A549 (cell line): ENCODE results near the gene NBL1. TPM values are rescaled to one million over a fixed set of nuclear protein-coding genes. Genes with fewer than 3 reads are reported as not detected.

ENCODE experiments used
- ATAC-seq, 2 experiments: fragments of 200-7000 bp in 1 of 2; fragments of >200 bp in 1 of 2; cut with Nextera tagmentation in 1 of 2; cut with Tn5 transposase in 1 of 2; 3 replicates each; pipeline versions ENCODE4 v1.8.0 to v1.9.1; 2018 to 2020; ENCODE audit warnings: mild to moderate bottlenecking in 1 of 2, moderate library complexity in 1 of 2
- CTCF ChIA-PET: fragments of 300-600 bp; sonication (Branson Sonifier 250); formaldehyde crosslinking; extraction: SDS; loops from one replicate; lab custom pipeline; 2021; ENCODE audit warnings: antibody characterized with exemption, inconsistent platforms; lab: Yijun Ruan, JAX
- POLR2A ChIA-PET: fragments of 350-600 bp; formaldehyde crosslinking; extraction: SDS; loops from one replicate; lab custom pipeline; 2021; ENCODE audit warnings: antibody characterized with exemption, inconsistent platforms; lab: Yijun Ruan, JAX
- DNase-seq, 2 experiments: peaks; one replicate each; pipeline versions ENCODE4 v3.0.0 to v3.0.0-alpha.2; 2011 to 2016; ENCODE audit warnings: low read depth in 1 of 2, low spot score in 1 of 2
- FAIRE-seq: peaks from 2 replicates; lab custom pipeline; 2011; peaks lifted over from hg19 to GRCh38; lab: Jason Lieb, UNC
- H3K27ac ChIP-seq, 2 experiments: fragments of >200 bp; sonication (Bioruptor Twin); formaldehyde crosslinking; 3 replicates each; pipeline ENCODE4 v1.5.1; 2016 to 2017
- H3K4me1 ChIP-seq: fragments of >200 bp; sonication (Bioruptor Twin); formaldehyde crosslinking; 3 replicates; pipeline ENCODE4 v1.6.1; 2016
- H3K4me2 ChIP-seq: fragments of >200 bp; sonication (Bioruptor Twin); formaldehyde crosslinking; 3 replicates; pipeline ENCODE4 v1.6.1; 2016
- H3K4me3 ChIP-seq: fragments of >200 bp; sonication (Bioruptor Twin); formaldehyde crosslinking; 3 replicates; pipeline ENCODE4 v1.5.1; 2016
- H3K9me3 ChIP-seq: fragments of >200 bp; sonication (Bioruptor Twin); formaldehyde crosslinking; 3 replicates; pipeline ENCODE4 v1.6.1; 2016
- CBX2 ChIP-seq: fragments of 200-600 bp; sonication (generic); IDR thresholded peaks from 2 replicates; pipeline ENCODE4 v1.6.1; 2016; ENCODE audit warnings: low read depth, mild to moderate bottlenecking, borderline replicate concordance
- CBX8 ChIP-seq: fragments of 200-600 bp; sonication (generic); IDR thresholded peaks from 2 replicates; pipeline ENCODE4 v1.6.1; 2016
- CEBPB ChIP-seq, 2 experiments: fragments of >200 bp in 1 of 2; sonication (Bioruptor Twin) in 1 of 2; formaldehyde crosslinking in 1 of 2; IDR thresholded peaks; 2 replicates each; pipeline ENCODE4 v1.6.1; 2012 to 2016
- CHD4 ChIP-seq: fragments of 200-600 bp; sonication (generic); IDR thresholded peaks from 2 replicates; pipeline ENCODE4 v1.6.1; 2016; ENCODE audit warnings: antibody characterized with exemption, mild to moderate bottlenecking, borderline replicate concordance
- EHF ChIP-seq: fragments of 250-450 bp; sonication (Bioruptor Pico); IDR thresholded peaks from 2 replicates; pipeline ENCODE4 v1.5.0; 2020; ENCODE audit warnings: mild to moderate bottlenecking
- ESRRA ChIP-seq: fragments of 150-350 bp; IDR thresholded peaks from 2 replicates; pipeline ENCODE4 v1.6.1; 2014; ENCODE audit warnings: mild to moderate bottlenecking, low read length, borderline replicate concordance
- GATA3 ChIP-seq: IDR thresholded peaks from 2 replicates; pipeline ENCODE4 v1.6.1; 2012; ENCODE audit warnings: borderline replicate concordance
- HDAC2 ChIP-seq: fragments of 200-600 bp; sonication (generic); IDR thresholded peaks from 2 replicates; pipeline ENCODE4 v1.6.1; 2016
- HOXB13 ChIP-seq: fragments of 250-450 bp; sonication (Bioruptor Pico); IDR thresholded peaks from 2 replicates; pipeline ENCODE4 v1.5.0; 2020; ENCODE audit warnings: low read depth, mild to moderate bottlenecking, moderate library complexity
- HOXB5 ChIP-seq: fragments of 250-450 bp; sonication (Bioruptor Pico); IDR thresholded peaks from 2 replicates; pipeline ENCODE4 v1.5.0; 2020; ENCODE audit warnings: mild to moderate bottlenecking, moderate library complexity
- JUN ChIP-seq, 2 experiments: fragments of >200 bp; sonication (Bioruptor Twin); formaldehyde crosslinking; IDR thresholded peaks; 2 replicates in 1 of 2; 3 replicates in 1 of 2; pipeline ENCODE4 v1.6.1; 2016 to 2017
- JUNB ChIP-seq: fragments of >200 bp; sonication (Bioruptor Twin); formaldehyde crosslinking; IDR thresholded peaks from 2 replicates; pipeline ENCODE4 v1.6.1; 2016
- KDM1A ChIP-seq: fragments of 200-600 bp; sonication (generic); IDR thresholded peaks from 2 replicates; pipeline ENCODE4 v1.6.1; 2016; ENCODE audit warnings: low read depth, mild to moderate bottlenecking
- KDM5A ChIP-seq: fragments of 200-600 bp; sonication (generic); IDR thresholded peaks from 2 replicates; pipeline ENCODE4 v1.6.1; 2016; ENCODE audit warnings: antibody characterized with exemption, mild to moderate bottlenecking
- NFE2L2 ChIP-seq: fragments of 150-350 bp; conservative IDR thresholded peaks from 2 replicates; pipeline ENCODE4 v1.6.1; 2014; ENCODE audit warnings: low read length
- NPAS2 ChIP-seq: fragments of 250-450 bp; sonication (Bioruptor Pico); IDR thresholded peaks from 2 replicates; pipeline ENCODE4 v1.8.0; 2022; ENCODE audit warnings: mild to moderate bottlenecking, moderate library complexity, borderline replicate concordance
- RARB ChIP-seq: fragments of 250-450 bp; sonication (Bioruptor Pico); IDR thresholded peaks from 2 replicates; pipeline ENCODE4 v1.8.0; 2021; ENCODE audit warnings: mild to moderate bottlenecking, moderate library complexity
- RFX5 ChIP-seq: fragments of 450-650 bp; IDR thresholded peaks from 2 replicates; pipeline ENCODE4 v1.7.1; 2014; ENCODE audit warnings: antibody characterized with exemption, mild to moderate bottlenecking, moderate library complexity
- RNF2 ChIP-seq: fragments of 200-600 bp; sonication (generic); IDR thresholded peaks from 2 replicates; pipeline ENCODE4 v1.6.1; 2016; ENCODE audit warnings: low read depth, mild to moderate bottlenecking, antibody characterized with exemption, moderate library complexity, borderline replicate concordance
- SMC3 ChIP-seq: fragments of >200 bp; sonication (Bioruptor Twin); formaldehyde crosslinking; IDR thresholded peaks from 3 replicates; pipeline ENCODE4 v1.6.1; 2018; ENCODE audit warnings: inconsistent platforms
- SREBF2 ChIP-seq: fragments of 450-650 bp; IDR thresholded peaks from 2 replicates; pipeline ENCODE4 v1.6.1; 2014; ENCODE audit warnings: mild to moderate bottlenecking, moderate library complexity
- TP53 ChIP-seq: fragments of 250-450 bp; sonication (Bioruptor Pico); IDR thresholded peaks from 2 replicates; pipeline ENCODE4 v1.5.0; 2021; ENCODE audit warnings: mild to moderate bottlenecking, moderate library complexity
- ZC3H11A ChIP-seq: fragments of 450-650 bp; IDR thresholded peaks from 2 replicates; pipeline ENCODE4 v1.6.1; 2014; ENCODE audit warnings: antibody characterized with exemption, mild to moderate bottlenecking
- ZFP36 ChIP-seq: fragments of 450-650 bp; IDR thresholded peaks from 2 replicates; pipeline ENCODE4 v1.6.1; 2014; ENCODE audit warnings: borderline replicate concordance; ENCODE audit not compliant: partially characterized antibody
- ZNF302 ChIP-seq: fragments of 250-450 bp; sonication (Bioruptor Pico); IDR thresholded peaks from 2 replicates; pipeline ENCODE4 v1.9.0; 2021; ENCODE audit warnings: inconsistent platforms, mild to moderate bottlenecking, moderate library complexity
- ZSCAN20 ChIP-seq: fragments of 250-450 bp; sonication (Bioruptor Pico); IDR thresholded peaks from 2 replicates; pipeline ENCODE4 v1.8.0; 2022; ENCODE audit warnings: mild to moderate bottlenecking, moderate library complexity
- WGBS: methylation state at CpG from one replicate; pipeline ENCODE4 v1.1.6; 2017; ENCODE audit errors: missing lambda C conversion rate; 5-methylcytosine and 5-hydroxymethylcytosine counted together
- polyA plus RNA-seq, 4 experiments: library from polyadenylated mRNA; depleted of rRNA in 3 of 4; stranded (reverse); fragments of >200 nt; fragmentation: RNase III in 1 of 4; extraction: RNeasy Plus Mini Kit Qiagen cat#74134 plus additional on column Dnase treatment in 1 of 4; gene quantifications; 2 replicates in 3 of 4; 3 replicates in 1 of 4; pipeline ENCODE4 v1.2.3, GENCODE V29; 2011 to 2017
- TF ChIP-seq, protein P1 (sequence below): IDR thresholded peaks from 2 replicates; pipeline ENCODE4 v1.6.1; 2012
- TF ChIP-seq, protein P2 (sequence below): fragments of 150-350 bp; IDR thresholded peaks from 2 replicates; pipeline ENCODE4 v1.6.1; 2014; ENCODE audit warnings: low read depth, mild to moderate bottlenecking, low read length
- TF ChIP-seq, protein P3 (sequence below): fragments of 250-450 bp; sonication (Bioruptor Pico); IDR thresholded peaks from 2 replicates; pipeline ENCODE4 v1.5.0; 2020; ENCODE audit warnings: low read depth, mild to moderate bottlenecking, moderate library complexity
- TF ChIP-seq, protein P4 (sequence below): IDR thresholded peaks from 2 replicates; pipeline ENCODE4 v1.6.1; 2012
- TF ChIP-seq, protein P5 (sequence below): fragments of >200 bp; sonication (Bioruptor Twin); formaldehyde crosslinking; IDR thresholded peaks from 3 replicates; pipeline ENCODE4 v1.6.1; 2016
- TF ChIP-seq, protein P6 (sequence below): fragments of 250-450 bp; sonication (Bioruptor Pico); IDR thresholded peaks from 2 replicates; pipeline ENCODE4 v1.5.0; 2021; ENCODE audit warnings: mild to moderate bottlenecking, moderate library complexity, borderline replicate concordance

NBL1 gene
- polyA plus RNA-seq, 2 of the 4 experiments (the other 2 are of a cell fraction), result 16.3 to 19.0 TPM

DNA sequence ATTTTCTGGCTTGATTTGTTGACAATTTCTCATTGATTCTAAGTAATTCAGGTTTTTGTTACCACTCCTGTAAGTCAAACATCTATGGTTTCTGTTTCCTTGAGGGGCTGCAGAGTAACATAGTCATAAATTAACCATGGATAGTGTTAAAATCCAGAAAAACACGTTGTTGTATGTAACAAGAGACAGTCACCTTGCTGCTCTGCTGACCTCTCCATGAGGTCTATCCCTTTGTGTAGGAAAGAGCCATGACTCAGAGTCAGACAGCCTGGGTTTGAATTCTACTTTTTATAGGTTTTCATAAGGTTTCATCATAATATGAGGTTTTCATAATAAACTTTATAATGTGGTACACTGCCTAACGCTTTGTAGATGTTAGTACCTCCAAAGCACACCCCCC, 27.6 kb upstream of the NBL1 start:
- CTCF ChIA-PET, result no interaction called here
- FAIRE-seq (no peak), DNase-seq (no peak), ATAC-seq (peak in 1 of 2 experiments; percentile 50; a peak in 1 of 6 replicates)
- Histone ChIP-seq H3K9me3 (no peaks in the 10 kb centered on the region), H3K4me2 (peak overlapping the region; percentile 51), H3K4me3 (no peak overlapping the region), H3K4me1 (peaks cover 26% of the 10 kb centered on the region), H3K27ac (peak overlapping the region; percentile 56 to 67; a peak in 4 of 6 replicates)
- POLR2A ChIA-PET, result no interaction called here
- WGBS, result 29% methylated on average over 2 of the region's 2 CpGs
- no peak for TF ChIP-seq JUN (IDR thresholded peaks at IDR 0.05)
- no peak for TF ChIP-seq CHD4
- no peak for TF ChIP-seq NPAS2
- TF ChIP-seq KDM5A, result no peak
- TF ChIP-seq RFX5, result no peak
- TF ChIP-seq JUNB, result no peak
- no peak for TF ChIP-seq RNF2
- TF ChIP-seq ZC3H11A, result no peak
- TF ChIP-seq, protein P1, sequence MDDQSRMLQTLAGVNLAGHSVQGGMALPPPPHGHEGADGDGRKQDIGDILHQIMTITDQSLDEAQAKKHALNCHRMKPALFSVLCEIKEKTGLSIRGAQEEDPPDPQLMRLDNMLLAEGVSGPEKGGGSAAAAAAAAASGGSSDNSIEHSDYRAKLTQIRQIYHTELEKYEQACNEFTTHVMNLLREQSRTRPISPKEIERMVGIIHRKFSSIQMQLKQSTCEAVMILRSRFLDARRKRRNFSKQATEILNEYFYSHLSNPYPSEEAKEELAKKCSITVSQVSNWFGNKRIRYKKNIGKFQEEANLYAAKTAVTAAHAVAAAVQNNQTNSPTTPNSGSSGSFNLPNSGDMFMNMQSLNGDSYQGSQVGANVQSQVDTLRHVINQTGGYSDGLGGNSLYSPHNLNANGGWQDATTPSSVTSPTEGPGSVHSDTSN, result no peak
- TF ChIP-seq TP53, result no peak
- TF ChIP-seq, protein P2, sequence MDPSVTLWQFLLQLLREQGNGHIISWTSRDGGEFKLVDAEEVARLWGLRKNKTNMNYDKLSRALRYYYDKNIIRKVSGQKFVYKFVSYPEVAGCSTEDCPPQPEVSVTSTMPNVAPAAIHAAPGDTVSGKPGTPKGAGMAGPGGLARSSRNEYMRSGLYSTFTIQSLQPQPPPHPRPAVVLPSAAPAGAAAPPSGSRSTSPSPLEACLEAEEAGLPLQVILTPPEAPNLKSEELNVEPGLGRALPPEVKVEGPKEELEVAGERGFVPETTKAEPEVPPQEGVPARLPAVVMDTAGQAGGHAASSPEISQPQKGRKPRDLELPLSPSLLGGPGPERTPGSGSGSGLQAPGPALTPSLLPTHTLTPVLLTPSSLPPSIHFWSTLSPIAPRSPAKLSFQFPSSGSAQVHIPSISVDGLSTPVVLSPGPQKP, result no peak
- no peak for TF ChIP-seq NFE2L2
- no peak for TF ChIP-seq HOXB13 (CRISPR knock-in tag)
- no peak for TF ChIP-seq CBX8
- no peak for TF ChIP-seq SREBF2
- no peak for TF ChIP-seq HDAC2
- TF ChIP-seq, protein P3, sequence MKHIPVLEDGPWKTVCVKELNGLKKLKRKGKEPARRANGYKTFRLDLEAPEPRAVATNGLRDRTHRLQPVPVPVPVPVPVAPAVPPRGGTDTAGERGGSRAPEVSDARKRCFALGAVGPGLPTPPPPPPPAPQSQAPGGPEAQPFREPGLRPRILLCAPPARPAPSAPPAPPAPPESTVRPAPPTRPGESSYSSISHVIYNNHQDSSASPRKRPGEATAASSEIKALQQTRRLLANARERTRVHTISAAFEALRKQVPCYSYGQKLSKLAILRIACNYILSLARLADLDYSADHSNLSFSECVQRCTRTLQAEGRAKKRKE, result no peak
- TF ChIP-seq ZNF302 (CRISPR knock-in tag), result no peak

DNA sequence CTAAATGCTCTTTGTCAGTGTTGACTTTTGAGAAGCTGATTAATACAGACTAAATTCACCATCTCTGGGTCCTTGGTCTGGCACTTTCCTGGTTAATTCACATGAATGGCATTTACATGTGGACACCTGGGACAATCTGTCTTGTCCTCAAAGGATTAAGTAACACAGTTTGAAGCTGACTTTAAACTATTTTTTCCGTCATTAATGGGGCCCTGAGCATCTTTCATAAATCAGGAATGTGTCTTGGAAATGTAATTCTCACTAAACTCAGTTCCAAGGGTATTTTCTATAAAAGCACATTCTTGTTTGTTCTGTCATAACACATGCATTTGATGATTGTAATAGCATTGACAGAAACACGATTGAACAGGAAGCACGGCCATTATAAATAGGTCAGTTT, 26.7 kb upstream of the NBL1 start:
- ChIA-PET CTCF (interaction anchor here (0.6 to 2.3 kb wide), 2 partner anchors 37 to 301 kb away, joined by 4 to 6 read pairs; no protein-coding TSS in a partner anchor), POLR2A (no interaction called here)
- peak overlapping the region; percentile 56 to 67; a peak in 4 of 6 replicates for H3K27ac ChIP-seq

More for the DNA sequence above, 26.7 kb upstream of the NBL1 start:
- no peak for DNase-seq
- FAIRE-seq, result no peak
- TF ChIP-seq CBX2 (no peak), GATA3 (no peak), RARB (CRISPR knock-in tag) (no peak), KDM1A (no peak), NPAS2 (no peak), HOXB5 (no peak), SREBF2 (no peak), TP53 (no peak), ZSCAN20 (CRISPR knock-in tag) (no peak), EHF (CRISPR knock-in tag) (no peak), SMC3 (no peak), CEBPB (IDR thresholded peaks at IDR 0.05) (no peak), ESRRA (no peak), HOXB13 (CRISPR knock-in tag) (no peak), ZFP36 (no peak), JUNB (no peak)
- TF ChIP-seq, protein P4, sequence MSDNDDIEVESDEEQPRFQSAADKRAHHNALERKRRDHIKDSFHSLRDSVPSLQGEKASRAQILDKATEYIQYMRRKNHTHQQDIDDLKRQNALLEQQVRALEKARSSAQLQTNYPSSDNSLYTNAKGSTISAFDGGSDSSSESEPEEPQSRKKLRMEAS, result no peak
- TF ChIP-seq, protein P1, result no peak
- TF ChIP-seq, protein P5, sequence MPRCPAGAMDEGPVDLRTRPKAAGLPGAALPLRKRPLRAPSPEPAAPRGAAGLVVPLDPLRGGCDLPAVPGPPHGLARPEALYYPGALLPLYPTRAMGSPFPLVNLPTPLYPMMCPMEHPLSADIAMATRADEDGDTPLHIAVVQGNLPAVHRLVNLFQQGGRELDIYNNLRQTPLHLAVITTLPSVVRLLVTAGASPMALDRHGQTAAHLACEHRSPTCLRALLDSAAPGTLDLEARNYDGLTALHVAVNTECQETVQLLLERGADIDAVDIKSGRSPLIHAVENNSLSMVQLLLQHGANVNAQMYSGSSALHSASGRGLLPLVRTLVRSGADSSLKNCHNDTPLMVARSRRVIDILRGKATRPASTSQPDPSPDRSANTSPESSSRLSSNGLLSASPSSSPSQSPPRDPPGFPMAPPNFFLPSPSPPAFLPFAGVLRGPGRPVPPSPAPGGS, result no peak
- TF ChIP-seq, protein P6, sequence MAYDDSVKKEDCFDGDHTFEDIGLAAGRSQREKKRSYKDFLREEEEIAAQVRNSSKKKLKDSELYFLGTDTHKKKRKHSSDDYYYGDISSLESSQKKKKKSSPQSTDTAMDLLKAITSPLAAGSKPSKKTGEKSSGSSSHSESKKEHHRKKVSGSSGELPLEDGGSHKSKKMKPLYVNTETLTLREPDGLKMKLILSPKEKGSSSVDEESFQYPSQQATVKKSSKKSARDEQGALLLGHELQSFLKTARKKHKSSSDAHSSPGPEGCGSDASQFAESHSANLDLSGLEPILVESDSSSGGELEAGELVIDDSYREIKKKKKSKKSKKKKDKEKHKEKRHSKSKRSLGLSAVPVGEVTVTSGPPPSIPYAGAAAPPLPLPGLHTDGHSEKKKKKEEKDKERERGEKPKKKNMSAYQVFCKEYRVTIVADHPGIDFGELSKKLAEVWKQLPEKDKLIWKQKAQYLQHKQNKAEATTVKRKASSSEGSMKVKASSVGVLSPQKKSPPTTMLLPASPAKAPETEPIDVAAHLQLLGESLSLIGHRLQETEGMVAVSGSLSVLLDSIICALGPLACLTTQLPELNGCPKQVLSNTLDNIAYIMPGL (CRISPR knock-in tag), result no peak
- no peak for ATAC-seq
- 85% methylated on average over 3 of the region's 3 CpGs for WGBS
- Histone ChIP-seq H3K9me3 (no peaks in the 10 kb centered on the region), H3K4me1 (peaks cover 29% of the 10 kb centered on the region), H3K4me2 (peak overlapping the region; percentile 51; the same call in 2 of the 3 replicates), H3K4me3 (no peak overlapping the region)
